GM12878 (cell line): ENCODE results near the gene LIN52. TPM values are rescaled to one million over a fixed set of nuclear protein-coding genes. Genes with fewer than 3 reads are reported as not detected.

Experiments
- CBFB ChIP-seq: IDR thresholded peaks from 2 replicates; pipeline ENCODE4 v1.6.1; 2016; ENCODE audit warnings: antibody characterized with exemption, low read depth
- E2F8 ChIP-seq: fragments of 450-650 bp; IDR thresholded peaks from 2 replicates; pipeline ENCODE4 v1.6.1; 2018; ENCODE audit warnings: mild to moderate bottlenecking, low read depth, moderate library complexity; ENCODE audit not compliant: partially characterized antibody
- ETV6 ChIP-seq, 2 experiments: fragments of 450-650 bp in 1 of 2; IDR thresholded peaks in 1 of 2; conservative IDR thresholded peaks in 1 of 2; 2 replicates each; pipeline ENCODE4 v1.6.1; 2014; ENCODE audit warnings: antibody characterized with exemption in 1 of 2, borderline replicate concordance in 1 of 2, low read depth in 1 of 2, mild to moderate bottlenecking in 1 of 2, moderate library complexity in 1 of 2
- FOXK2 ChIP-seq: fragments of 450-650 bp; IDR thresholded peaks from 2 replicates; pipeline ENCODE4 v1.6.1; 2017; ENCODE audit warnings: mild to moderate bottlenecking, moderate library complexity
- IKZF1 ChIP-seq: fragments of 450-650 bp; conservative IDR thresholded peaks from 2 replicates; pipeline ENCODE4 v1.6.1; 2017; ENCODE audit warnings: antibody characterized with exemption, mild to moderate bottlenecking
- MTA3 ChIP-seq: IDR thresholded peaks from 2 replicates; pipeline ENCODE4 v1.6.1; 2012; ENCODE audit warnings: low read length, inconsistent platforms, borderline replicate concordance
- MXI1 ChIP-seq: fragments of 150-350 bp; IDR thresholded peaks from 2 replicates; pipeline ENCODE4 v1.6.1; 2011; ENCODE audit warnings: low read depth, mild to moderate bottlenecking, inconsistent platforms, low read length, improper control_type of control experiment
- PBX3 ChIP-seq: IDR thresholded peaks from 2 replicates; pipeline ENCODE4 v1.6.1; 2011; ENCODE audit warnings: mild to moderate bottlenecking, low read depth, low read length, moderate library complexity; ENCODE audit not compliant: insufficient replicate concordance
- RAD51 ChIP-seq: fragments of 450-650 bp; IDR thresholded peaks from 2 replicates; pipeline ENCODE4 v1.6.1; 2016; ENCODE audit warnings: moderate library complexity, mild to moderate bottlenecking, inconsistent platforms
- RELA ChIP-seq: fragments of 450-650 bp; IDR thresholded peaks from 2 replicates; pipeline ENCODE4 v1.8.0; 2014; ENCODE audit warnings: borderline replicate concordance; ENCODE audit not compliant: partially characterized antibody
- SIX5 ChIP-seq: IDR thresholded peaks from 2 replicates; pipeline ENCODE4 v1.6.1; 2011; ENCODE audit warnings: mild to moderate bottlenecking, low read depth, low read length, moderate library complexity; ENCODE audit not compliant: severe bottlenecking
- ZBTB11 ChIP-seq: fragments of 450-650 bp; formaldehyde crosslinking; IDR thresholded peaks from 2 replicates; pipeline ENCODE4 v1.5.0; 2022; ENCODE audit warnings: mild to moderate bottlenecking, missing genetic modification characterization
- ZNF207 ChIP-seq: fragments of 450-650 bp; IDR thresholded peaks from 2 replicates; pipeline ENCODE4 v1.6.1; 2014; ENCODE audit warnings: antibody characterized with exemption, mild to moderate bottlenecking, borderline replicate concordance
- ZNF217 ChIP-seq: fragments of 450-650 bp; IDR thresholded peaks from 2 replicates; pipeline ENCODE4 v1.6.1; 2017; ENCODE audit warnings: antibody characterized with exemption, mild to moderate bottlenecking
- polyA plus RNA-seq, 11 experiments: library from polyadenylated mRNA; depleted of rRNA in 4 of 11; unstranded in 6 of 11; stranded (reverse) in 5 of 11; fragments of >200 nt; fragmentation: Nextera tagmentation in 4 of 11; fragmentation: Illumina TruSeq in 1 of 11; extraction: Ambion mirVana in 4 of 11; extraction: Trizol in 1 of 11; gene quantifications; 1 replicate in 1 of 11; 2 replicates in 10 of 11; pipeline versions ENCODE4 v1.2.1 to v1.2.3, GENCODE V29; 2011 to 2016; ENCODE audit warnings: inconsistent platforms in 2 of 11, missing spikeins in 2 of 11, low read depth in 1 of 11
- total RNA-seq, 4 experiments: library from RNA; depleted of rRNA in 3 of 4; stranded (reverse); fragments of >200 nt in 3 of 4; fragmentation: Illumina TruSeq in 1 of 4; extraction: Trizol in 1 of 4; gene quantifications; 2 replicates each; pipeline versions ENCODE4 v1.2.1 to v1.2.3, GENCODE V29; 2013 to 2021
- TF ChIP-seq, protein P1 (sequence below): fragments of 450-650 bp; IDR thresholded peaks from 2 replicates; pipeline ENCODE4 v1.6.1; 2017; ENCODE audit warnings: mild to moderate bottlenecking, low read depth, inconsistent platforms; ENCODE audit not compliant: poor library complexity, severe bottlenecking
- TF ChIP-seq, protein P2 (sequence below), 3 experiments: IDR thresholded peaks in 2 of 3; conservative IDR thresholded peaks in 1 of 3; 2 replicates each; pipeline ENCODE4 v1.5.1; 2011; ENCODE audit warnings: low read depth in 3 of 3, low read length in 3 of 3, mild to moderate bottlenecking in 3 of 3, control low read depth in 2 of 3, moderate library complexity in 2 of 3, inconsistent platforms in 1 of 3, mixed read lengths in 1 of 3; ENCODE audit not compliant: control insufficient read depth in 2 of 3, insufficient read depth in 1 of 3; ENCODE audit errors: extremely low read depth in 1 of 3

LIN52 gene
- total and polyA plus RNA-seq, 10 of the 15 experiments (the other 5 are each of a cell fraction or from before 2014, with no cell fraction given) = 13.3 to 30.9 (median 19.9) TPM

DNA sequence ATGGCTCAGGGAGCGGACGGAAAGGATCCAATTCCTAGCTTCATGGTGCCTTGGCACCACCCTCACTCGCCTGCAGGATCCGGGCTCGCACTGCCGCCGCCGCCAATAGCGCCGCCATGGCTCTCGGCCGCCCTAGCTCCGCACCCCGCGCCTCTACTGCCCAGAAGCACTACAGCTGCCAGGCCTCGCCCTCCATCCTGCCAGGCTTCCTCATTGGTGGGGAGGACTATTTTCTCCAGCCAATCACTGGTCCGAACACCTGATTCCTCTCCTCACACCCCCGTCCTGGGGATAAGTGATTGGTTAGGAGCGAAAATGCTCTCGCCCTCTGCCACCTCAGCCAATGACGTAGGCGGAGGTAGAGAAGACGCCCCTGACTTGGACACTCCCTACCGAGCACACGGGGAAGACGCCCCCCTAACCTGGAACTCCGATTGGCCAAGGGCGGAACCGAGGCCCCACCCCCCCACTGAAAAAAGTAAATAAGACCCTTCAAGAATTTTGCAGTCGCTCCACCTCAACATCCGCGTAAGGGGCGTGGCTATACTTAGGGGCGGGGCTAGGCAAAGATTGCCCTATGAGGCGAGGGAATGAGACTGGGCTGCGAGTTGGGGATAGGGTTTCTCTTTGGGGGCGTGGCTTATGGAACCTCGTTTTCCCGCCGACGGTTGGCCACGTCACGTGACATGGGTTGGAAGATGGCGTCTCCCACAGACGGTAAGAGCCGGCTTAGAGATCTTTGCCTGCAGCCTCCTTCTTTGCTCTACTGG lies at the start of gene LIN52, which contains the start of gene ALDH6A1 (continued):
- peak; percentile 72 for TF ChIP-seq MXI1
- no peak for TF ChIP-seq ZNF217
- no peak for TF ChIP-seq MTA3
- no peak for TF ChIP-seq ZNF207
- TF ChIP-seq, protein P1, sequence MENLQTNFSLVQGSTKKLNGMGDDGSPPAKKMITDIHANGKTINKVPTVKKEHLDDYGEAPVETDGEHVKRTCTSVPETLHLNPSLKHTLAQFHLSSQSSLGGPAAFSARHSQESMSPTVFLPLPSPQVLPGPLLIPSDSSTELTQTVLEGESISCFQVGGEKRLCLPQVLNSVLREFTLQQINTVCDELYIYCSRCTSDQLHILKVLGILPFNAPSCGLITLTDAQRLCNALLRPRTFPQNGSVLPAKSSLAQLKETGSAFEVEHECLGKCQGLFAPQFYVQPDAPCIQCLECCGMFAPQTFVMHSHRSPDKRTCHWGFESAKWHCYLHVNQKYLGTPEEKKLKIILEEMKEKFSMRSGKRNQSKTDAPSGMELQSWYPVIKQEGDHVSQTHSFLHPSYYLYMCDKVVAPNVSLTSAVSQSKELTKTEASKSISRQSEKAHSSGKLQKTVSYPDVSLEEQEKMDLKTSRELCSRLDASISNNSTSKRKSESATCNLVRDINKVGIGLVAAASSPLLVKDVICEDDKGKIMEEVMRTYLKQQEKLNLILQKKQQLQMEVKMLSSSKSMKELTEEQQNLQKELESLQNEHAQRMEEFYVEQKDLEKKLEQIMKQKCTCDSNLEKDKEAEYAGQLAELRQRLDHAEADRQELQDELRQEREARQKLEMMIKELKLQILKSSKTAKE = peak; percentile 69
- no peak for TF ChIP-seq ETV6 (conservative IDR thresholded peaks at IDR 0.05 in 1 of 2, IDR thresholded peaks at IDR 0.05 in 1 of 2; ENCODE audit: borderline replicate concordance in 1 of 2, low read depth in 1 of 2)
- TF ChIP-seq CBFB = 0 out of 2 replicates have a peak, but pooled peaks have one; percentile 9
- TF ChIP-seq E2F8 = peak; percentile 98
- TF ChIP-seq IKZF1 = no peak
- TF ChIP-seq RELA = no peak
- TF ChIP-seq PBX3 = peak; percentile 65
- TF ChIP-seq RAD51 = peak; percentile 100
- TF ChIP-seq, protein P2, sequence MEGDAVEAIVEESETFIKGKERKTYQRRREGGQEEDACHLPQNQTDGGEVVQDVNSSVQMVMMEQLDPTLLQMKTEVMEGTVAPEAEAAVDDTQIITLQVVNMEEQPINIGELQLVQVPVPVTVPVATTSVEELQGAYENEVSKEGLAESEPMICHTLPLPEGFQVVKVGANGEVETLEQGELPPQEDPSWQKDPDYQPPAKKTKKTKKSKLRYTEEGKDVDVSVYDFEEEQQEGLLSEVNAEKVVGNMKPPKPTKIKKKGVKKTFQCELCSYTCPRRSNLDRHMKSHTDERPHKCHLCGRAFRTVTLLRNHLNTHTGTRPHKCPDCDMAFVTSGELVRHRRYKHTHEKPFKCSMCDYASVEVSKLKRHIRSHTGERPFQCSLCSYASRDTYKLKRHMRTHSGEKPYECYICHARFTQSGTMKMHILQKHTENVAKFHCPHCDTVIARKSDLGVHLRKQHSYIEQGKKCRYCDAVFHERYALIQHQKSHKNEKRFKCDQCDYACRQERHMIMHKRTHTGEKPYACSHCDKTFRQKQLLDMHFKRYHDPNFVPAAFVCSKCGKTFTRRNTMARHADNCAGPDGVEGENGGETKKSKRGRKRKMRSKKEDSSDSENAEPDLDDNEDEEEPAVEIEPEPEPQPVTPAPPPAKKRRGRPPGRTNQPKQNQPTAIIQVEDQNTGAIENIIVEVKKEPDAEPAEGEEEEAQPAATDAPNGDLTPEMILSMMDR (IDR thresholded peaks at IDR 0.05 in 2 of 3, conservative IDR thresholded peaks at IDR 0.05 in 1 of 3; ENCODE audit: control insufficient read depth in 2 of 3, extremely low read depth in 1 of 3, insufficient read depth in 1 of 3, low read depth in 3 of 3, low read length in 3 of 3) = peak in 2 of 3 experiments; percentile 13 to 20; a peak in 2 of 6 replicates
- peak; percentile 95 for TF ChIP-seq FOXK2
- TF ChIP-seq ZBTB11 (CRISPR knock-in tag) = peak; percentile 66
- peak; percentile 22 for TF ChIP-seq SIX5
